A549 (cell line): ENCODE measurements around the gene CREBZF.
A peak's percentile ranks its signal among the peaks of the same experiment; 100 is the strongest.

Experiments
- CEBPB ChIP-seq, 2 experiments: fragments of >200 bp in 1 of 2; sonication (Bioruptor Twin) in 1 of 2; formaldehyde crosslinking in 1 of 2; IDR thresholded peaks; 2 replicates each; pipeline ENCODE4 v1.6.1; 2012 to 2016
- HDAC2 ChIP-seq: fragments of 200-600 bp; sonication (generic); IDR thresholded peaks from 2 replicates; pipeline ENCODE4 v1.6.1; 2016
- MYC ChIP-seq: IDR thresholded peaks from 2 replicates; pipeline ENCODE4 v1.6.1; 2012; ENCODE audit warnings: mild to moderate bottlenecking, inconsistent platforms, low read length, improper control_type of control experiment, borderline replicate concordance
- POLR2A ChIP-seq: IDR thresholded peaks from 2 replicates; pipeline ENCODE4 v1.6.1; 2012; ENCODE audit warnings: mild to moderate bottlenecking, low read length
- RAD21 ChIP-seq, 2 experiments: fragments of >200 bp in 1 of 2; sonication (Bioruptor Twin) in 1 of 2; formaldehyde crosslinking in 1 of 2; IDR thresholded peaks in 1 of 2; conservative IDR thresholded peaks in 1 of 2; 2 replicates in 1 of 2; 3 replicates in 1 of 2; pipeline ENCODE4 v1.6.1; 2012 to 2018; ENCODE audit warnings: inconsistent platforms in 1 of 2
- RFX5 ChIP-seq: fragments of 450-650 bp; IDR thresholded peaks from 2 replicates; pipeline ENCODE4 v1.7.1; 2014; ENCODE audit warnings: antibody characterized with exemption, mild to moderate bottlenecking, moderate library complexity
- RNF2 ChIP-seq: fragments of 200-600 bp; sonication (generic); IDR thresholded peaks from 2 replicates; pipeline ENCODE4 v1.6.1; 2016; ENCODE audit warnings: low read depth, mild to moderate bottlenecking, antibody characterized with exemption, moderate library complexity, borderline replicate concordance
- ZNF302 ChIP-seq: fragments of 250-450 bp; sonication (Bioruptor Pico); IDR thresholded peaks from 2 replicates; pipeline ENCODE4 v1.9.0; 2021; ENCODE audit warnings: inconsistent platforms, mild to moderate bottlenecking, moderate library complexity
- TF ChIP-seq, protein P1 (sequence below): fragments of >200 bp; sonication (Bioruptor Twin); formaldehyde crosslinking; IDR thresholded peaks from 3 replicates; pipeline ENCODE4 v1.5.1; 2016
- TF ChIP-seq, protein P2 (sequence below): fragments of 200-600 bp; sonication (generic); IDR thresholded peaks from 2 replicates; pipeline ENCODE4 v1.6.1; 2016; ENCODE audit warnings: antibody characterized with exemption, mild to moderate bottlenecking, moderate library complexity
- TF ChIP-seq, protein P3 (sequence below): fragments of 450-650 bp; IDR thresholded peaks from 2 replicates; pipeline ENCODE4 v1.6.1; 2014; ENCODE audit warnings: antibody characterized with exemption

DNA sequence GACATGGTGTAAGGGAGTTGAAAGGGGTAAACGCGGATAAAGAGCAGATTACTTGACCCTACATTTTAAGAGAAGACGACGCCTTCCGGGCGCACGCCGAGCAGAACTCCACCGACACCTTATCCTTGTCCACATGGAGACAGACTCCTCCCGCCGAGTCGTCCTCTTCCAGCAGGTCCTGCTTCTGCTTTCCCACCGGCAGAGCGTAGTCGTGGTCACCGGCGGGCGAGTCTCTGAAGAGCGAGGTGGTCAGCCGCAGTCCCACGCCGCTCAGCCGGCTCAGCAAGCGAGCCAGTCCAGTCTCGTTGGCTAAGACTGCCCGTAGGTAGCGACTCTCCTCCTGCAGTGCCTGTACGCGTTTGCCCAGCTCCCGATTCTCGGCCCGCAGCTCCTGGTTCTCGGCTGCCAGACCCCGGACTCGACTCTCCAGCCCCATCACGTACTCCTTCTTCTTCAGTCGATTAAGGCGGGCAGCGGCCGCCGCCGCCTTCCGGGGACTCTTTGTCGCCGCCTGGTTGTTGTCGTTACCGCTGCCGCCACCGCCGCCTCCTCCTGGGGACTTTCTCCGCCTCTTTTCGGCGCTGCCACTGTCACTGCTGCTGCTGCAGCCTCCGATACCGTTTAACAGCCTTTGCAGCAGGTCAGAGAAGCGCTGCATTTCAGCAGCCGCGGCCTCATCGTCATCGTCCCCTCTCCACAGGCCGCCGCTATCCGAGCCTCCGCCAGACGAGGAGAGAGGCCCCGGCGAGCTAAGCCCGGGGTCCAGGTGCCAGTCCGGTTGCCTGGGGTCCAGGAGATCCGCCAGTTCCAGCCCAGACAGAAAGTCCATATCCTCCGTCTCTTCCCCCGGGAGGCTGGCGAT, 945 bp downstream of the CREBZF start:
- TF ChIP-seq RNF2 (no peak), ZNF302 (CRISPR knock-in tag) (no peak), RAD21 (conservative IDR thresholded peaks at IDR 0.05 in 1 of 2, IDR thresholded peaks at IDR 0.05 in 1 of 2) (peak; percentile 15 to 22; a peak in 3 of 5 replicates), MYC (no peak), HDAC2 (no peak), RFX5 (no peak), POLR2A (no peak), CEBPB (IDR thresholded peaks at IDR 0.05) (no peak)
- TF ChIP-seq, protein P1, sequence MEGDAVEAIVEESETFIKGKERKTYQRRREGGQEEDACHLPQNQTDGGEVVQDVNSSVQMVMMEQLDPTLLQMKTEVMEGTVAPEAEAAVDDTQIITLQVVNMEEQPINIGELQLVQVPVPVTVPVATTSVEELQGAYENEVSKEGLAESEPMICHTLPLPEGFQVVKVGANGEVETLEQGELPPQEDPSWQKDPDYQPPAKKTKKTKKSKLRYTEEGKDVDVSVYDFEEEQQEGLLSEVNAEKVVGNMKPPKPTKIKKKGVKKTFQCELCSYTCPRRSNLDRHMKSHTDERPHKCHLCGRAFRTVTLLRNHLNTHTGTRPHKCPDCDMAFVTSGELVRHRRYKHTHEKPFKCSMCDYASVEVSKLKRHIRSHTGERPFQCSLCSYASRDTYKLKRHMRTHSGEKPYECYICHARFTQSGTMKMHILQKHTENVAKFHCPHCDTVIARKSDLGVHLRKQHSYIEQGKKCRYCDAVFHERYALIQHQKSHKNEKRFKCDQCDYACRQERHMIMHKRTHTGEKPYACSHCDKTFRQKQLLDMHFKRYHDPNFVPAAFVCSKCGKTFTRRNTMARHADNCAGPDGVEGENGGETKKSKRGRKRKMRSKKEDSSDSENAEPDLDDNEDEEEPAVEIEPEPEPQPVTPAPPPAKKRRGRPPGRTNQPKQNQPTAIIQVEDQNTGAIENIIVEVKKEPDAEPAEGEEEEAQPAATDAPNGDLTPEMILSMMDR: peak; percentile 40; the same call in 2 of the 3 replicates
- TF ChIP-seq, protein P2, sequence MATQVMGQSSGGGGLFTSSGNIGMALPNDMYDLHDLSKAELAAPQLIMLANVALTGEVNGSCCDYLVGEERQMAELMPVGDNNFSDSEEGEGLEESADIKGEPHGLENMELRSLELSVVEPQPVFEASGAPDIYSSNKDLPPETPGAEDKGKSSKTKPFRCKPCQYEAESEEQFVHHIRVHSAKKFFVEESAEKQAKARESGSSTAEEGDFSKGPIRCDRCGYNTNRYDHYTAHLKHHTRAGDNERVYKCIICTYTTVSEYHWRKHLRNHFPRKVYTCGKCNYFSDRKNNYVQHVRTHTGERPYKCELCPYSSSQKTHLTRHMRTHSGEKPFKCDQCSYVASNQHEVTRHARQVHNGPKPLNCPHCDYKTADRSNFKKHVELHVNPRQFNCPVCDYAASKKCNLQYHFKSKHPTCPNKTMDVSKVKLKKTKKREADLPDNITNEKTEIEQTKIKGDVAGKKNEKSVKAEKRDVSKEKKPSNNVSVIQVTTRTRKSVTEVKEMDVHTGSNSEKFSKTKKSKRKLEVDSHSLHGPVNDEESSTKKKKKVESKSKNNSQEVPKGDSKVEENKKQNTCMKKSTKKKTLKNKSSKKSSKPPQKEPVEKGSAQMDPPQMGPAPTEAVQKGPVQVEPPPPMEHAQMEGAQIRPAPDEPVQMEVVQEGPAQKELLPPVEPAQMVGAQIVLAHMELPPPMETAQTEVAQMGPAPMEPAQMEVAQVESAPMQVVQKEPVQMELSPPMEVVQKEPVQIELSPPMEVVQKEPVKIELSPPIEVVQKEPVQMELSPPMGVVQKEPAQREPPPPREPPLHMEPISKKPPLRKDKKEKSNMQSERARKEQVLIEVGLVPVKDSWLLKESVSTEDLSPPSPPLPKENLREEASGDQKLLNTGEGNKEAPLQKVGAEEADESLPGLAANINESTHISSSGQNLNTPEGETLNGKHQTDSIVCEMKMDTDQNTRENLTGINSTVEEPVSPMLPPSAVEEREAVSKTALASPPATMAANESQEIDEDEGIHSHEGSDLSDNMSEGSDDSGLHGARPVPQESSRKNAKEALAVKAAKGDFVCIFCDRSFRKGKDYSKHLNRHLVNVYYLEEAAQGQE: no peak
- TF ChIP-seq, protein P3, sequence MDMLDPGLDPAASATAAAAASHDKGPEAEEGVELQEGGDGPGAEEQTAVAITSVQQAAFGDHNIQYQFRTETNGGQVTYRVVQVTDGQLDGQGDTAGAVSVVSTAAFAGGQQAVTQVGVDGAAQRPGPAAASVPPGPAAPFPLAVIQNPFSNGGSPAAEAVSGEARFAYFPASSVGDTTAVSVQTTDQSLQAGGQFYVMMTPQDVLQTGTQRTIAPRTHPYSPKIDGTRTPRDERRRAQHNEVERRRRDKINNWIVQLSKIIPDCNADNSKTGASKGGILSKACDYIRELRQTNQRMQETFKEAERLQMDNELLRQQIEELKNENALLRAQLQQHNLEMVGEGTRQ: no peak
